Ishikawa (cell line): ENCODE results near the gene GMEB2.

Source experiments
- CEBPB ChIP-seq: IDR thresholded peaks from 2 replicates; pipeline ENCODE4 v1.6.1; 2012
- CREB1 ChIP-seq: IDR thresholded peaks from 2 replicates; pipeline ENCODE4 v1.6.1; 2012; ENCODE audit warnings: low read depth
- EGR1 ChIP-seq: IDR thresholded peaks from 2 replicates; pipeline ENCODE4 v1.6.1; 2012
- EP300 ChIP-seq: IDR thresholded peaks from 2 replicates; pipeline ENCODE4 v1.6.1; 2012; ENCODE audit warnings: borderline replicate concordance
- FOXM1 ChIP-seq: IDR thresholded peaks from 2 replicates; pipeline ENCODE4 v1.6.1; 2012; ENCODE audit warnings: low read depth, borderline replicate concordance
- MAX ChIP-seq: IDR thresholded peaks from 2 replicates; pipeline ENCODE4 v1.6.1; 2012
- NFIC ChIP-seq: IDR thresholded peaks from 2 replicates; pipeline ENCODE4 v1.6.1; 2012
- RAD21 ChIP-seq: IDR thresholded peaks from 2 replicates; pipeline ENCODE4 v1.6.1; 2012; ENCODE audit warnings: low read depth
- REST ChIP-seq: IDR thresholded peaks from 2 replicates; pipeline ENCODE4 v1.6.1; 2012; ENCODE audit warnings: low read depth, mild to moderate bottlenecking
- TAF1 ChIP-seq: IDR thresholded peaks from 2 replicates; pipeline ENCODE4 v1.6.1; 2012; ENCODE audit warnings: low read depth, mild to moderate bottlenecking
- TCF12 ChIP-seq: IDR thresholded peaks from 2 replicates; pipeline ENCODE4 v1.6.1; 2012; ENCODE audit warnings: low read depth
- TEAD4 ChIP-seq: IDR thresholded peaks from 2 replicates; pipeline ENCODE4 v1.6.1; 2012
- USF1 ChIP-seq: IDR thresholded peaks from 2 replicates; pipeline ENCODE4 v1.6.1; 2012
- YY1 ChIP-seq: IDR thresholded peaks from 2 replicates; pipeline ENCODE4 v1.6.1; 2012; ENCODE audit warnings: low read depth
- ZBTB7A ChIP-seq: IDR thresholded peaks from 2 replicates; pipeline ENCODE4 v1.6.1; 2012; ENCODE audit warnings: low read depth

Gene GMEB2

GRCh38 chr20:63653974-63654668 is 27.2 kb upstream of the GMEB2 start:
- no peak for TF ChIP-seq MAX
- no peak for TF ChIP-seq TAF1

- TF ChIP-seq EGR1 (peak; percentile 67; the same call in 1 of the 2 replicates), MAX (peak; percentile 88), FOXM1 (no peak), YY1 (0 out of 2 replicates have a peak, but pooled peaks have one; percentile 38), REST (peak; percentile 97), NFIC (no peak), EP300 (peak; percentile 20; the same call in 1 of the 2 replicates), ZBTB7A (peak; percentile 48; the same call in 1 of the 2 replicates), RAD21 (peak; percentile 8; the same call in 1 of the 2 replicates), USF1 (no peak)
Measured at GRCh38 chr20:63653041-63653973, 26.4 kb upstream of the GMEB2 start, which contains the start of gene STMN3. Gene STMN3, minus strand, starts transcription at chr20:63653424. Its CDS starts 79 bp downstream, at chr20:63653345.

- no peak for TF ChIP-seq YY1
- TF ChIP-seq MAX: 0 out of 2 replicates have a peak, but pooled peaks have one; percentile 54
- no peak for TF ChIP-seq EP300
Measured at GRCh38 chr20:63652192-63652980, 25.5 kb upstream of the GMEB2 start.

- TF ChIP-seq YY1 (no peak), ZBTB7A (no peak), CEBPB (no peak), CREB1 (no peak), RAD21 (no peak), EP300 (no peak), USF1 (no peak), EGR1 (no peak), MAX (no peak), TCF12 (no peak), FOXM1 (no peak), TEAD4 (no peak), REST (no peak), TAF1 (no peak)
Measured at GRCh38 chr20:63651942-63652191, 25.0 kb upstream of the GMEB2 start.
